K562 (cell line): ENCODE measurements around the gene GNG3. TPM values are rescaled to one million over a fixed set of nuclear protein-coding genes. Genes with fewer than 3 reads are reported as not detected.
A peak's percentile ranks its signal among the peaks of the same experiment; 100 is the strongest.

Experiments
- ATAC-seq: fragments of 200-7000 bp; cut with Tn5 transposase; 3 replicates; pipeline ENCODE4 v1.9.1; 2020; ENCODE audit warnings: moderate library complexity
- BruUV-seq: library from RNA; stranded (reverse); fragments of 400-500 nt; replicated peaks from 2 replicates; lab custom pipeline; 2021; lab: Mats Ljungman, UMichigan
- CTCF ChIA-PET: fragments of 300-600 bp; formaldehyde crosslinking; extraction: SDS; loops from one replicate; lab custom pipeline; 2021; ENCODE audit warnings: low intra/inter-chr PET ratio; lab: Yijun Ruan, JAX
- POLR2A ChIA-PET: fragments of 300-600, 350-650 bp; sonication (Branson Sonifier 250); formaldehyde crosslinking; extraction: SDS; loops from one replicate; lab custom pipeline; 2021; ENCODE audit warnings: antibody characterized with exemption, inconsistent platforms; lab: Yijun Ruan, JAX
- DNase-seq, 4 experiments: peaks; one replicate each; pipeline versions ENCODE4 v3.0.0 to v3.0.0-alpha.2; 2011 to 2018; ENCODE audit warnings: low spot score in 3 of 4, mixed read lengths in 3 of 4; ENCODE audit errors: extremely low read depth in 1 of 4
- FAIRE-seq: peaks from 2 replicates; lab custom pipeline; 2011; peaks lifted over from hg19 to GRCh38; lab: Jason Lieb, UNC
- H2AFZ ChIP-seq: 2 replicates; pipeline ENCODE4 v1.6.0; 2011; ENCODE audit warnings: low read depth, low read length, control low read depth, inconsistent platforms
- H3K27ac ChIP-seq: fragments of 200-600 bp; 3 replicates; pipeline ENCODE4 v1.8.0; 2011; ENCODE audit warnings: low read depth, mild to moderate bottlenecking, control low read depth, inconsistent platforms, low read length, moderate library complexity, mixed read lengths; ENCODE audit errors: extremely low read depth
- H3K27me3 ChIP-seq, 2 experiments: fragments of 300-600 bp in 1 of 2; 2 replicates in 1 of 2; 3 replicates in 1 of 2; pipeline versions ENCODE4 v1.6.0 to v1.8.0; 2011; ENCODE audit warnings: inconsistent platforms in 2 of 2, low read length in 2 of 2, mild to moderate bottlenecking in 1 of 2, mixed read lengths in 1 of 2, moderate library complexity in 1 of 2; ENCODE audit not compliant: control insufficient read depth in 2 of 2, insufficient read depth in 2 of 2
- H3K36me3 ChIP-seq: fragments of 300-600 bp; 3 replicates; pipeline ENCODE4 v1.8.0; 2011; ENCODE audit warnings: mild to moderate bottlenecking, low read length, inconsistent platforms; ENCODE audit not compliant: control insufficient read depth, insufficient read depth
- H3K4me1 ChIP-seq, 2 experiments: fragments of 200-600 bp in 1 of 2; replicated peaks in 1 of 2; 2 replicates in 1 of 2; 3 replicates in 1 of 2; pipeline versions ENCODE4 v1.5.1 to v1.8.0; 2011; ENCODE audit warnings: inconsistent platforms in 2 of 2, low read length in 2 of 2, mild to moderate bottlenecking in 1 of 2, mixed read lengths in 1 of 2, moderate library complexity in 1 of 2; ENCODE audit not compliant: control insufficient read depth in 2 of 2, insufficient read depth in 2 of 2
- H3K4me2 ChIP-seq: 2 replicates; pipeline ENCODE4 v1.6.1; 2011; ENCODE audit warnings: low read length, control low read depth, inconsistent platforms, mixed read lengths; ENCODE audit not compliant: insufficient read depth
- H3K4me3 ChIP-seq: fragments of 200-600 bp; sonication (generic), shearing (Covaris generic); 2 replicates; pipeline ENCODE4 v1.5.1; 2016; ENCODE audit warnings: control low read depth, inconsistent platforms
- H3K79me2 ChIP-seq: fragments of 200-600 bp; 3 replicates; pipeline ENCODE4 v1.8.0; 2011; ENCODE audit warnings: low read length, inconsistent platforms; ENCODE audit not compliant: control insufficient read depth, insufficient read depth
- H3K9ac ChIP-seq, 2 experiments: 2 replicates each; pipeline versions ENCODE4 v1.6.0 to v1.6.1; 2011; ENCODE audit warnings: low read depth in 2 of 2, low read length in 2 of 2, control low read depth in 1 of 2, inconsistent platforms in 1 of 2, mild to moderate bottlenecking in 1 of 2, mixed read lengths in 1 of 2; ENCODE audit not compliant: insufficient read depth in 1 of 2
- H3K9me1 ChIP-seq: one replicate; pipeline ENCODE4 v1.6.0; 2011; ENCODE audit warnings: inconsistent platforms, mild to moderate bottlenecking, low read length, moderate library complexity; ENCODE audit not compliant: control insufficient read depth, insufficient read depth
- H3K9me3 ChIP-seq: replicated peaks from 2 replicates; pipeline ENCODE4 v1.5.1; 2011; ENCODE audit warnings: low read depth, low read length, inconsistent platforms; ENCODE audit not compliant: control insufficient read depth, insufficient read depth
- H4K20me1 ChIP-seq: replicated peaks from 2 replicates; pipeline ENCODE4 v1.6.1; 2011; ENCODE audit warnings: low read length, inconsistent platforms, mixed read lengths; ENCODE audit not compliant: control insufficient read depth, insufficient read depth
- ETS2 ChIP-seq: IDR thresholded peaks from 2 replicates; pipeline ENCODE4 v1.6.1; 2016; ENCODE audit warnings: borderline replicate concordance, missing genetic modification characterization, mild to moderate bottlenecking, moderate library complexity, missing compliant biosample characterization; ENCODE audit not compliant: poor library complexity, severe bottlenecking
- FOXJ2 ChIP-seq: fragments of 200-800 bp; sonication (Bioruptor generic); IDR thresholded peaks from 2 replicates; pipeline ENCODE4 v1.6.1; 2016; ENCODE audit warnings: missing genetic modification characterization, missing compliant biosample characterization
- ILF3 ChIP-seq: fragments of 450-650 bp; IDR thresholded peaks from 2 replicates; pipeline ENCODE4 v1.6.1; 2018; ENCODE audit warnings: antibody characterized with exemption, mild to moderate bottlenecking, moderate library complexity, borderline replicate concordance
- PHF8 ChIP-seq: fragments of 200-600 bp; sonication (generic); IDR thresholded peaks from 2 replicates; pipeline ENCODE4 v1.6.1; 2012; ENCODE audit warnings: mixed run types, mild to moderate bottlenecking, inconsistent platforms, low read length, moderate library complexity, borderline replicate concordance
- RBM22 ChIP-seq: fragments of 200-400 bp; formaldehyde crosslinking; IDR thresholded peaks from 2 replicates; pipeline ENCODE4 v1.6.1; 2018; ENCODE audit warnings: low read length, low read depth; ENCODE audit not compliant: poor library complexity, severe bottlenecking
- TAF1 ChIP-seq: IDR thresholded peaks from 2 replicates; pipeline ENCODE4 v1.6.1; 2011; ENCODE audit warnings: mild to moderate bottlenecking, low read length, moderate library complexity; ENCODE audit not compliant: insufficient read depth, control insufficient read depth, severe bottlenecking; ENCODE audit errors: extremely low read depth
- TCF7 ChIP-seq: sonication (generic); IDR thresholded peaks from 2 replicates; pipeline ENCODE4 v1.6.1; 2016; ENCODE audit warnings: antibody characterized with exemption, borderline replicate concordance
- ZNF232 ChIP-seq: sonication (generic); formaldehyde crosslinking; IDR thresholded peaks from 2 replicates; pipeline ENCODE4 v1.8.0; 2022; ENCODE audit warnings: mild to moderate bottlenecking, missing genetic modification reagents
- ZNF583 ChIP-seq: fragments of 250-450 bp; sonication (Bioruptor Pico); IDR thresholded peaks from 2 replicates; pipeline ENCODE4 v1.4.0; 2020
- ZNF695 ChIP-seq: fragments of 450-650 bp; formaldehyde crosslinking; IDR thresholded peaks from 2 replicates; pipeline ENCODE4 v1.4.0; 2020; ENCODE audit warnings: mild to moderate bottlenecking, moderate library complexity
- ZNF696 ChIP-seq: fragments of 250-450 bp; sonication (Bioruptor Pico); conservative IDR thresholded peaks from 2 replicates; pipeline ENCODE4 v1.4.0; 2020; ENCODE audit warnings: mild to moderate bottlenecking, moderate library complexity
- ZNF780A ChIP-seq: fragments of 250-450 bp; sonication (Bioruptor Pico); IDR thresholded peaks from 2 replicates; pipeline ENCODE4 v1.5.0; 2021; ENCODE audit warnings: mild to moderate bottlenecking
- WGBS: fragments of 100-300 bp; shearing (Covaris generic); methylation state at CpG from one replicate; pipeline ENCODE4 v1.1.6; 2016; ENCODE audit warnings: low coverage, mixed read lengths; ENCODE audit not compliant: insufficient coverage; ENCODE audit errors: missing lambda C conversion rate; 5-methylcytosine and 5-hydroxymethylcytosine counted together
- in situ Hi-C: fragments of 300-500 bp; cut with MboI; formaldehyde crosslinking; loops from 4 replicates; pipeline ENCODE4 v1.15.0; 2018; ENCODE audit warnings: inconsistent platforms, mixed read lengths
- intact Hi-C: fragments of 100-400 bp; cut with micrococcal nuclease; formaldehyde crosslinking; loops from 2 replicates; pipeline ENCODE4 v1.14.2; 2022
- polyA plus RNA-seq, 8 experiments: library from polyadenylated mRNA; depleted of rRNA in 4 of 8; stranded (reverse) in 5 of 8; unstranded in 3 of 8; fragments of >200 nt; fragmentation: Nextera tagmentation in 2 of 8; fragmentation: Illumina TruSeq in 1 of 8; extraction: Ambion mirVana in 2 of 8; extraction: Trizol in 1 of 8; gene quantifications; 2 replicates each; pipeline versions ENCODE4 v1.2.1 to v1.2.3, GENCODE V29; 2011 to 2014; ENCODE audit warnings: inconsistent platforms in 1 of 8, missing spikeins in 1 of 8
- total RNA-seq, 7 experiments: library from RNA; depleted of rRNA in 6 of 7; stranded (reverse); fragments of >200 nt in 6 of 7; fragmentation: Illumina TruSeq in 2 of 7; extraction: Trizol in 2 of 7; gene quantifications; 2 replicates each; pipeline versions ENCODE4 v1.2.1 to v1.2.3, GENCODE V29; 2011 to 2021; ENCODE audit warnings: low replicate concordance in 1 of 7
- TF ChIP-seq, protein P1 (sequence below): fragments of 250-450 bp; sonication (Bioruptor Pico); IDR thresholded peaks from 2 replicates; pipeline ENCODE4 v1.9.0; 2021; ENCODE audit warnings: mild to moderate bottlenecking
- TF ChIP-seq, protein P2 (sequence below): fragments of 450-650 bp; formaldehyde crosslinking; IDR thresholded peaks from 2 replicates; pipeline ENCODE4 v1.4.0; 2020; ENCODE audit warnings: mild to moderate bottlenecking, moderate library complexity
- TF ChIP-seq, protein P3 (sequence below): fragments of 250-450 bp; sonication (Bioruptor Pico); IDR thresholded peaks from 2 replicates; pipeline ENCODE4 v1.8.0; 2021; ENCODE audit warnings: borderline replicate concordance, mild to moderate bottlenecking, moderate library complexity; ENCODE audit not compliant: poor library complexity, severe bottlenecking
- TF ChIP-seq, protein P4 (sequence below): fragments of 450-650 bp; formaldehyde crosslinking; IDR thresholded peaks from 2 replicates; pipeline ENCODE4 v1.4.0; 2022; ENCODE audit warnings: mild to moderate bottlenecking, moderate library complexity
- TF ChIP-seq, protein P5 (sequence below): fragments of 250-450 bp; sonication (Bioruptor Pico); IDR thresholded peaks from 2 replicates; pipeline ENCODE4 v1.5.0; 2020; ENCODE audit warnings: mild to moderate bottlenecking

The GNG3 gene
- total and polyA plus RNA-seq, 9 of the 15 experiments (the other 6 are each of a cell fraction or from before 2014, with no cell fraction given): 0.07 TPM; not detected in 8

DNA sequence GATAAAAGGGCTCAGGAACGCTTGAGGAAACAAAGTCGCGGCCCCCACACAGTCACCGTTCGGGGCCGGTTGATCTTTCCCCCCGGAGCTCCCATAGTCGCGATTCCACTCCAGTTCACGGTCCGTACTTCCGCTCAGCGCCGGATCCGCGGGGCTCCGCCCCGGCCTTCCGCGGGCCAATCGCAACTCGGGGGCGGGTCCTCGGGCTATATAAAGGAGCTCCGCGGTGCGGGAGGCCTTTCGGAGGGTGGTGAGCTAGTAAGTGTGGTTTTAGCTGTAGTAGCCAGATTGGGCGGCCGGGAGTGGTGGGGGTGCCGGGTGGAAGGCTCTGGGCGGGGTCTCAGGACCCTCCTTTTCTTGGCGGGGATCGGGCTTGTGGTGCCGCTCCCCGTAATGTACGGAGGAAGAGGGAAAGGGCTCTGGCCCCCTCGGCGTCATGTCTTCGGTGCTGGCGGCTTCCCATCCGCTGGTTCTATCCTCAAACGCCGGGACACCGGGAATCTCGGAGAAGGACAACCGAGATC lies 42.3 kb upstream of the GNG3 start, which contains the start of the genes C11orf98 and CSKMT:
Gene C11orf98, minus strand, starts transcription at position 136 of the 524 bp plus-strand sequence. Its CDS starts 41 bp downstream, at position 95.
Gene CSKMT, plus strand, starts transcription at position 238 of the 524 bp plus-strand sequence. CDS start 568 bp downstream, outside the sequence.
- peaks cover 52% of the 10 kb centered on the region for H3K36me3 ChIP-seq
- peak within 1 kb of the TSS; percentile 85 to 100 for H3K9ac ChIP-seq
- CTCF ChIA-PET: no interaction called here
- H3K27ac ChIP-seq: peak within 1 kb of the TSS; percentile 80
- H3K9me3 ChIP-seq: no peaks in the 10 kb centered on the region
- in situ Hi-C loops: no loop called here
- H3K4me3 ChIP-seq: peak within 1 kb of the TSS; percentile 73
- peaks cover 7% of the 10 kb centered on the region; the same call in 1 of the 2 replicates for H4K20me1 ChIP-seq
- peaks cover 19 to 41% of the 10 kb centered on the region in 2 experiments; a peak in 4 of 5 replicates for H3K4me1 ChIP-seq
- H3K9me1 ChIP-seq: no peaks in the 10 kb centered on the region
- peak; percentile 87 for ATAC-seq
- DNase-seq: peak; percentile 91 to 97 (median 94)
- peak within 1 kb of the TSS; percentile 97 for H3K4me2 ChIP-seq
- peak within 1 kb of the TSS; percentile 77 for H2AFZ ChIP-seq
- WGBS: under 1% methylated on average over 33 of the region's 47 CpGs
- FAIRE-seq: peak; percentile 77
- TSS peak; percentile 93 for BruUV-seq
- POLR2A ChIA-PET: interaction anchor here (0.6 to 8.8 kb wide), 63 partner anchors 9 to 1072 kb away, joined by 3 to 161 read pairs (median 5); partner anchors contain the start of genes B3GAT3, EEF1G, EML3 and GANAB
- intact Hi-C loops: loop anchor here (2.0 to 5.0 kb wide), 2 partner anchors 18 to 177 kb away; partner anchors contain the start of gene GANAB
- H3K27me3 ChIP-seq: no peaks in the 10 kb centered on the region
- peaks cover 75% of the 10 kb centered on the region for H3K79me2 ChIP-seq
- TF ChIP-seq ZNF695 (CRISPR knock-in tag) (peak; percentile 89; the same call in 1 of the 2 replicates), FOXJ2 (tag) (no peak), PHF8 (peak; percentile 96), ZNF696 (peak; percentile 52), RBM22 (peak; percentile 96), ETS2 (no peak), TCF7 (peak; percentile 45; the same call in 1 of the 2 replicates), TAF1 (peak; percentile 99), ILF3 (peak; percentile 98), ZNF583 (CRISPR knock-in tag) (no peak), ZNF232 (no peak; the same call in 1 of the 2 replicates), ZNF780A (peak; percentile 84)
- TF ChIP-seq, protein P1, sequence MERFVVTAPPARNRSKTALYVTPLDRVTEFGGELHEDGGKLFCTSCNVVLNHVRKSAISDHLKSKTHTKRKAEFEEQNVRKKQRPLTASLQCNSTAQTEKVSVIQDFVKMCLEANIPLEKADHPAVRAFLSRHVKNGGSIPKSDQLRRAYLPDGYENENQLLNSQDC: peak; percentile 98
- TF ChIP-seq, protein P2, sequence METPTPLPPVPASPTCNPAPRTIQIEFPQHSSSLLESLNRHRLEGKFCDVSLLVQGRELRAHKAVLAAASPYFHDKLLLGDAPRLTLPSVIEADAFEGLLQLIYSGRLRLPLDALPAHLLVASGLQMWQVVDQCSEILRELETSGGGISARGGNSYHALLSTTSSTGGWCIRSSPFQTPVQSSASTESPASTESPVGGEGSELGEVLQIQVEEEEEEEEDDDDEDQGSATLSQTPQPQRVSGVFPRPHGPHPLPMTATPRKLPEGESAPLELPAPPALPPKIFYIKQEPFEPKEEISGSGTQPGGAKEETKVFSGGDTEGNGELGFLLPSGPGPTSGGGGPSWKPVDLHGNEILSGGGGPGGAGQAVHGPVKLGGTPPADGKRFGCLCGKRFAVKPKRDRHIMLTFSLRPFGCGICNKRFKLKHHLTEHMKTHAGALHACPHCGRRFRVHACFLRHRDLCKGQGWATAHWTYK (CRISPR knock-in tag): peak; percentile 79; the same call in 1 of the 2 replicates
- TF ChIP-seq, protein P3, sequence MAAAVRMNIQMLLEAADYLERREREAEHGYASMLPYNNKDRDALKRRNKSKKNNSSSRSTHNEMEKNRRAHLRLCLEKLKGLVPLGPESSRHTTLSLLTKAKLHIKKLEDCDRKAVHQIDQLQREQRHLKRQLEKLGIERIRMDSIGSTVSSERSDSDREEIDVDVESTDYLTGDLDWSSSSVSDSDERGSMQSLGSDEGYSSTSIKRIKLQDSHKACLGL (CRISPR knock-in tag): no peak
- TF ChIP-seq, protein P4, sequence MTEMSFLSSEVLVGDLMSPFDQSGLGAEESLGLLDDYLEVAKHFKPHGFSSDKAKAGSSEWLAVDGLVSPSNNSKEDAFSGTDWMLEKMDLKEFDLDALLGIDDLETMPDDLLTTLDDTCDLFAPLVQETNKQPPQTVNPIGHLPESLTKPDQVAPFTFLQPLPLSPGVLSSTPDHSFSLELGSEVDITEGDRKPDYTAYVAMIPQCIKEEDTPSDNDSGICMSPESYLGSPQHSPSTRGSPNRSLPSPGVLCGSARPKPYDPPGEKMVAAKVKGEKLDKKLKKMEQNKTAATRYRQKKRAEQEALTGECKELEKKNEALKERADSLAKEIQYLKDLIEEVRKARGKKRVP: peak; percentile 84
- TF ChIP-seq, protein P5, sequence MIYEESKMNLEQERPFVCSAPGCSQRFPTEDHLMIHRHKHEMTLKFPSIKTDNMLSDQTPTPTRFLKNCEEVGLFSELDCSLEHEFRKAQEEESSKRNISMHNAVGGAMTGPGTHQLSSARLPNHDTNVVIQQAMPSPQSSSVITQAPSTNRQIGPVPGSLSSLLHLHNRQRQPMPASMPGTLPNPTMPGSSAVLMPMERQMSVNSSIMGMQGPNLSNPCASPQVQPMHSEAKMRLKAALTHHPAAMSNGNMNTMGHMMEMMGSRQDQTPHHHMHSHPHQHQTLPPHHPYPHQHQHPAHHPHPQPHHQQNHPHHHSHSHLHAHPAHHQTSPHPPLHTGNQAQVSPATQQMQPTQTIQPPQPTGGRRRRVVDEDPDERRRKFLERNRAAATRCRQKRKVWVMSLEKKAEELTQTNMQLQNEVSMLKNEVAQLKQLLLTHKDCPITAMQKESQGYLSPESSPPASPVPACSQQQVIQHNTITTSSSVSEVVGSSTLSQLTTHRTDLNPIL (CRISPR knock-in tag): no peak; the same call in 1 of the 2 replicates
